RWPE2 (cell line): Measurements from ENCODE around the gene CDKN2D.

ENCODE experiments used
- ATAC-seq: fragments of 200-7000 bp; cut with Tn5 transposase; 3 replicates; pipeline ENCODE4 v1.9.1; 2021; ENCODE audit warnings: low read depth
- DNase-seq: peaks from one replicate; pipeline ENCODE4 v3.0.0-alpha.2; 2020; ENCODE audit warnings: low spot score
- H3K27ac ChIP-seq: fragments of 450-650 bp; 2 replicates; pipeline ENCODE4 v1.5.1; 2017; ENCODE audit warnings: mild to moderate bottlenecking; ENCODE audit not compliant: poor library complexity, severe bottlenecking
- H3K27me3 ChIP-seq: fragments of 250-450 bp; sonication (Bioruptor Pico); 2 replicates; pipeline ENCODE4 v1.5.1; 2021; ENCODE audit warnings: mild to moderate bottlenecking, moderate library complexity; ENCODE audit not compliant: insufficient read depth, poor library complexity, severe bottlenecking
- H3K36me3 ChIP-seq: fragments of 250-450 bp; sonication (Bioruptor Pico); 2 replicates; pipeline ENCODE4 v1.5.1; 2020; ENCODE audit warnings: low read depth, mild to moderate bottlenecking, moderate library complexity
- H3K4me1 ChIP-seq: fragments of 250-450 bp; sonication (Bioruptor Pico); 2 replicates; pipeline ENCODE4 v1.5.1; 2021; ENCODE audit warnings: mild to moderate bottlenecking, moderate library complexity; ENCODE audit not compliant: insufficient read depth, poor library complexity, severe bottlenecking
- H3K4me3 ChIP-seq: fragments of 250-450 bp; sonication (Bioruptor Pico); 2 replicates; pipeline ENCODE4 v1.5.1; 2021; ENCODE audit warnings: mild to moderate bottlenecking, moderate library complexity; ENCODE audit not compliant: severe bottlenecking
- H3K9me3 ChIP-seq: fragments of 250-450 bp; sonication (Bioruptor Pico); 2 replicates; pipeline ENCODE4 v1.5.1; 2021; ENCODE audit warnings: mild to moderate bottlenecking, moderate library complexity; ENCODE audit not compliant: severe bottlenecking
- TF ChIP-seq, protein P1 (sequence below): fragments of 450-650 bp; IDR thresholded peaks from one replicate; pipeline ENCODE4 v1.5.1; 2017; ENCODE audit warnings: mild to moderate bottlenecking, moderate library complexity; ENCODE audit not compliant: poor library complexity, severe bottlenecking

Gene CDKN2D

DNA sequence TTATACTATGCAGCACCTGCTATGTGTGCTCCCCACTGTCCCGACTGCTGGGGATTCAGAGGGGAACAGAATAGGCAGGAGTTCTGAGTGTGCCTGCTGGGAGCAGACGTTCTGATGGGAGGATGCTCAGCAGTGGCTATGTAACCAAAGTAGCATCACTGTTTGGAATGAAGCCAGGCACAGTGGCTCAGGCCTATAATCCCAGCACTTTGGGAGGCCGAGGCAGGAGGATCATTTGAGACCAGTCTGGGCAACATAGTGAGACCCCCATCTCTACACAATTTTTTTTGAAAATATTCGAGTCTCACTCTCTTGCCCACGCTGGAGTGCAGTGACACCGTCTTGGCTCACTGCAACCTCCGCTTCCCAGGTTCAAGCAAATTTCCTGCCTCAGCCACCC, 19.0 kb downstream of the CDKN2D start:
- no peak for DNase-seq
- H3K4me1 ChIP-seq, result peaks cover 11% of the 10 kb centered on the region
- ATAC-seq, result no peak
- no peak overlapping the region for H3K27ac ChIP-seq
- TF ChIP-seq, protein P1, sequence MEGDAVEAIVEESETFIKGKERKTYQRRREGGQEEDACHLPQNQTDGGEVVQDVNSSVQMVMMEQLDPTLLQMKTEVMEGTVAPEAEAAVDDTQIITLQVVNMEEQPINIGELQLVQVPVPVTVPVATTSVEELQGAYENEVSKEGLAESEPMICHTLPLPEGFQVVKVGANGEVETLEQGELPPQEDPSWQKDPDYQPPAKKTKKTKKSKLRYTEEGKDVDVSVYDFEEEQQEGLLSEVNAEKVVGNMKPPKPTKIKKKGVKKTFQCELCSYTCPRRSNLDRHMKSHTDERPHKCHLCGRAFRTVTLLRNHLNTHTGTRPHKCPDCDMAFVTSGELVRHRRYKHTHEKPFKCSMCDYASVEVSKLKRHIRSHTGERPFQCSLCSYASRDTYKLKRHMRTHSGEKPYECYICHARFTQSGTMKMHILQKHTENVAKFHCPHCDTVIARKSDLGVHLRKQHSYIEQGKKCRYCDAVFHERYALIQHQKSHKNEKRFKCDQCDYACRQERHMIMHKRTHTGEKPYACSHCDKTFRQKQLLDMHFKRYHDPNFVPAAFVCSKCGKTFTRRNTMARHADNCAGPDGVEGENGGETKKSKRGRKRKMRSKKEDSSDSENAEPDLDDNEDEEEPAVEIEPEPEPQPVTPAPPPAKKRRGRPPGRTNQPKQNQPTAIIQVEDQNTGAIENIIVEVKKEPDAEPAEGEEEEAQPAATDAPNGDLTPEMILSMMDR, result no peak
- peaks cover 76% of the 10 kb centered on the region for H3K36me3 ChIP-seq
- no peaks in the 10 kb centered on the region for H3K9me3 ChIP-seq
- H3K27me3 ChIP-seq, result no peaks in the 10 kb centered on the region
- no peak overlapping the region for H3K4me3 ChIP-seq

DNA sequence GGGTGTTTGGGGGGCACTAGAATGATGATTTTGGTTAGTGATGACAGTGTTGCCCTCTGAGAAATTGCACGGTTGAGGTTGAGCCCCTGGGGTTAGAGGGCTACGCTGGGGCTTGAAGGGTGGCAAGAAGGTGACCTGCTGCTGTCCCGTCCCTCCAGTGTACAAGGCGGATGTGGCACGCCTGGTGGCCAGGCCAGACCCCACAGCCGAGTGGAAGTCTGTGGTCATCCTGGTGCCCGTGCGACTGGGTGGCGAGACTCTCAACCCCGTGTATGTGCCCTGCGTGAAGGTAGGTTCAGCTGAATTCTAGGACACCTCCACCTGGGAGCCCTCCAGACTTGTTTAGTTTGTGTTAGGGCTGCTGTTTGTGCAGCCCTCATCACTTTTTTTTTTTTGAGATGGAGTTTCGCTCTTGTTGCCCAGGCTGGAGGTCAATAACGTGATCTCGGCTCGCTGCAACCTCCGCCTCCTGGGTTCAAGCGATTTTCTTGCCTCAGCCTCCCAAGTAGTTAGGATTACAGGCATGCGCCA, 20.0 kb downstream of the CDKN2D start:
- Histone ChIP-seq H3K9me3 (no peaks in the 10 kb centered on the region), H3K27me3 (no peaks in the 10 kb centered on the region), H3K4me3 (no peak overlapping the region), H3K4me1 (peaks cover 6% of the 10 kb centered on the region), H3K36me3 (peaks cover 70% of the 10 kb centered on the region), H3K27ac (no peak overlapping the region)
- ATAC-seq, result no peak
- TF ChIP-seq, protein P1, result no peak
- DNase-seq, result no peak

DNA sequence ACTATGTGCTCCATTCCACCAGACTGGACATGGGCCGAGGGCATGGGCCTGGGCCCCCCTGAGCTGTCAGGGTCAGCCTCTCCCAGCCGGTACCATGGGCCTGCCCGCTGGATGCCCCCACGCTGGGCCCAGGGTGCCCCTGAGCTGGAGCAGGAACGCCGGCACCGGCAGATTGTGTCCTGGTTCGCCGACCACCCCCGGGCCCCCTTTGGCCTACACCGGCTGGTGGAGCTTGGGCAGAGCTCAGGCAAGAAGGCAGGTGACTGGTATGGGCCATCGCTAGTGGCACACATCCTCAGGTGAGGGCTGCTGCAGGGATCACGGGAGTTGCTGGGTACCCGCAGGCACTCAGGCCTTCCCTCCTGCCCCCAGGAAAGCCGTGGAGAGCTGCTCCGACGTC, 22.0 kb downstream of the CDKN2D start:
- ATAC-seq (no peak), DNase-seq (no peak)
- TF ChIP-seq, protein P1, result no peak
- Histone ChIP-seq H3K9me3 (no peaks in the 10 kb centered on the region), H3K4me1 (peaks cover 6% of the 10 kb centered on the region), H3K27me3 (no peaks in the 10 kb centered on the region), H3K36me3 (peaks cover 51% of the 10 kb centered on the region), H3K27ac (no peak overlapping the region), H3K4me3 (no peak overlapping the region)

DNA sequence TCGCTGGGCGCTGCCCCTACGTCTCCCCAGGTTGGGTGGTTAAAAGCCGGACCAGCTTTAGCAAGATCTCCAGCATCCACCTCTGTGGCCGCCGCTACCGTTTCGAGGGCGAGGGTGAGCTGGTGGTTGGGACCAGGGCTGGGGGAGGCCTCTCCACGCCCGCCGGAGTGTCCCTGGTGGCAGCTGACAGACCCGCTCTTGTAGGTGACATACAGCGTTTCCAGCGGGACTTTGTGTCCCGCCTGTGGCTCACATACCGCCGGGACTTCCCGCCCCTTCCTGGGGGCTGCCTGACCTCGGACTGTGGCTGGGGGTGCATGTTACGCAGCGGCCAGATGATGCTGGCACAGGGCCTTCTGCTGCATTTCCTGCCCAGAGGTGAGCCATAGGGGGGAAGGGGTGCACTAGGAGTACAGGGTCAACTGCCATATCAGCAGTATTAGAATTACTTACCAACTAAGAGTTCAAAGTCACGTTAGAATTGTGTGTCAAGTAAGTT, 24.0 kb downstream of the CDKN2D start:
- TF ChIP-seq, protein P1, result no peak
- Histone ChIP-seq H3K36me3 (peaks cover 35% of the 10 kb centered on the region), H3K27me3 (no peaks in the 10 kb centered on the region), H3K4me1 (peaks cover 6% of the 10 kb centered on the region), H3K9me3 (no peaks in the 10 kb centered on the region), H3K27ac (peak overlapping the region; percentile 43), H3K4me3 (peak overlapping the region; percentile 95)
- DNase-seq, result no peak
- ATAC-seq, result no peak

DNA sequence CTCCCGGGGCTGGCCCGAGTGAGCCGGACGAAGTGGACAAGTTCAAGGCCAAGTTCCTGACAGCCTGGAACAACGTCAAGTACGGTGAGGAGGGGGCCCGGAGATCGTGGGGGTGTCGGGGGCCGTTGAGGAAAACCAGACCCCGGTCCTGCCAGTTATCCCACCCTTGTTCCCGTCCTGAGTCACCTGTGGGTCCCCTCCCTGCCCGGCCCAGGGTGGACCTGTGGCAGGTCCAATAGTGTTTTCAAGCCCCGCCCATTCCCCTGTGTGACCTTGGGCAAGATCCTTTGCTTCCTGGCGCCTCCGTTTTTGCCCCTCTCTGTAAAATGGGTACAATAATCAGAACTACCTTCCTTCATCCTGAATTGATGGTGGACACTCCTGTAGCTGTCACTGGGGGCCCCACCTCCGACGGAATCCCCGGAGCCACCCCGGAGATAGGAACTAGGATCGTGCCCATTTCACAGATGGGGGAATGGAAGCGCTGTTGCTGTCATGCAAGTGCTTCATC, 24.5 kb downstream of the CDKN2D start:
- no peaks in the 10 kb centered on the region for H3K9me3 ChIP-seq
- peaks cover 30% of the 10 kb centered on the region for H3K36me3 ChIP-seq
- TF ChIP-seq, protein P1, result no peak
- H3K27ac ChIP-seq, result peak overlapping the region; percentile 43
- DNase-seq (no peak), ATAC-seq (peak; percentile 6; the same call in 1 of the 3 replicates)
- peaks cover 6% of the 10 kb centered on the region for H3K4me1 ChIP-seq
- H3K4me3 ChIP-seq, result peak overlapping the region; percentile 95
- H3K27me3 ChIP-seq, result no peaks in the 10 kb centered on the region
